HUES64 (cell line): Measurements from ENCODE around the gene PTPRF.
"Not testable (repeated sequence)": the region's sequence is repeated elsewhere in the genome, so short reads cannot be mapped to it uniquely, and the experiment has no call there.

Experiments
- H3K27ac ChIP-seq: 2 replicates; pipeline ENCODE4 v1.7.0; 2013; ENCODE audit warnings: low read depth, low read length, inconsistent platforms
- H3K27me3 ChIP-seq: 2 replicates; pipeline ENCODE4 v1.6.1; 2013; ENCODE audit warnings: mild to moderate bottlenecking, low read length; ENCODE audit not compliant: insufficient read depth
- H3K36me3 ChIP-seq: 2 replicates; pipeline ENCODE4 v1.6.1; 2013; ENCODE audit warnings: mild to moderate bottlenecking, low read length; ENCODE audit not compliant: insufficient read depth
- H3K4me1 ChIP-seq: 2 replicates; pipeline ENCODE4 v1.6.1; 2013; ENCODE audit warnings: mild to moderate bottlenecking, low read length, moderate library complexity; ENCODE audit not compliant: insufficient read depth
- H3K4me3 ChIP-seq: 2 replicates; pipeline ENCODE4 v1.5.1; 2013; ENCODE audit warnings: mild to moderate bottlenecking, low read length, moderate library complexity
- H3K9ac ChIP-seq: 2 replicates; pipeline ENCODE4 v1.6.1; 2013; ENCODE audit warnings: mild to moderate bottlenecking, low read depth, low read length
- H3K9me3 ChIP-seq: 2 replicates; pipeline ENCODE4 v1.6.1; 2013; ENCODE audit warnings: low read depth, low read length; ENCODE audit not compliant: insufficient read depth
- WGBS: fragments of 150-250, 120-280 bp; methylation state at CpG from one replicate; pipeline ENCODE4 v1.1.7; 2013; ENCODE audit warnings: missing lambda C conversion rate; 5-methylcytosine and 5-hydroxymethylcytosine counted together

PTPRF gene

DNA sequence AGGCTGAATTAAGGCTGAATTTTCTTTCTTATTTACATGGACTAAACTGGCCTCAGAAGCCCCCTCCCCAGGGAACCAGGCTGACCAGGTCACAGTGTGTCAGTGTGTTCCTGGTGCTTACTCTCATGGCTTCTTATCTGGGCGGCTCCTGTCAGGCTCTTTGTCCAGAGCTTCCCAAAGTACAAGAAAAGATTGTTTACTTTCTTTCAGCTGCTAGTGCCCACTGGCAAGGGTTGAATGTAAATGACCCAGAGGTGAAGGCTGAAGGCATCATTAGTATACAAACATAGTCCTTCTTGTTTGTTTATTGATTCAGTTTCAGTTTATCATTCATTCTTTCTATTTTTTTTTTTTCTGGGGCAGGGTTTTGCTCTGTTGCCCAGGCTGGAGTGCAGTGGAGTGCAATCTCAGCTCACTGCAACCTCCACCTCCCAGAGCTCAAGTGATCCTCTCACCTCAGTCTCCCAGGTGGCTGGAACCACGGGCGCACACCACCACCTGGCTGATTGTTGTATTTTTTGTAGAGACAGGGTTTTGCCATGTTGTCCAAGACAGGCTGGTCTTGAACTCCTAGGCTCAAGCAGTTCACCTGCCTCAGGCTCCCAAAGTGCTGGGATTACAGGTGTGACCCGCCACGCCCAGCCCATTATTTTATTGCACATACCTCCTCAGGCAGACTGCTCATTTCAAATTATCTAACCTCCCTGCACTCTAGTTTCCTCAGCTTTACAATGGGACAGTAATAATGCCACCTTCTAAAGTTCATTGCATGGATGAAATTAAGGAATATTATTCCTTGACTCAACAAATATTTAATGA is 109.5 kb downstream of the PTPRF start:
- 85% methylated on average over 5 of the region's 5 CpGs for WGBS

DNA sequence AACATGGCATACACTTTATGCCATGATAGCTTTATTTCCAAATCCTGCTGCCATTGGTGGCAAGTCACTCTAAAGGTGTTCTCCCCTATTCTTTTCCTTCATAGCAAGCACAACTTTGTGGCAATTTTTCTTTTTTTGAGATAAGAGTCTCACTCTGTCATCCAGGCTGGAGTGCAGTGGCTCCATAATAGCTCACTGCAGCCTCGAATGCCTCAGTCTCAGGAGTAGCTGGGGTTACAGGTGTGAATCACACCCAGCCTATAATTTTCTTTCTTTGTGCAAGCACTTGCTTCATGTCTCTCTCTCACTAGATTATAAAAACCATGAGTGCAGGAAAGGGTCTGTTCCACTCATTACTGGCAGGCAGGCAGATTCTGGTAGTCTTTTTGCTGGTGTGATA is 113.9 kb downstream of the PTPRF start:
- no peaks in the 10 kb centered on the region for H3K27me3 ChIP-seq
- no peak overlapping the region for H3K4me3 ChIP-seq
- no peaks in the 10 kb centered on the region for H3K36me3 ChIP-seq
- no peak overlapping the region for H3K9ac ChIP-seq
- H3K9me3 ChIP-seq: no peaks in the 10 kb centered on the region
- H3K4me1 ChIP-seq: no peaks in the 10 kb centered on the region
- 71% methylated on average over 1 of the region's 1 CpG for WGBS
- H3K27ac ChIP-seq: no peak overlapping the region

More for the DNA sequence above, 109.5 kb downstream of the PTPRF start:
- Histone ChIP-seq H3K27ac (no peak overlapping the region), H3K4me3 (no peak overlapping the region), H3K9me3 (no peaks in the 10 kb centered on the region), H3K27me3 (no peaks in the 10 kb centered on the region), H3K36me3 (no peaks in the 10 kb centered on the region), H3K4me1 (no peaks in the 10 kb centered on the region), H3K9ac (no peak overlapping the region)

DNA sequence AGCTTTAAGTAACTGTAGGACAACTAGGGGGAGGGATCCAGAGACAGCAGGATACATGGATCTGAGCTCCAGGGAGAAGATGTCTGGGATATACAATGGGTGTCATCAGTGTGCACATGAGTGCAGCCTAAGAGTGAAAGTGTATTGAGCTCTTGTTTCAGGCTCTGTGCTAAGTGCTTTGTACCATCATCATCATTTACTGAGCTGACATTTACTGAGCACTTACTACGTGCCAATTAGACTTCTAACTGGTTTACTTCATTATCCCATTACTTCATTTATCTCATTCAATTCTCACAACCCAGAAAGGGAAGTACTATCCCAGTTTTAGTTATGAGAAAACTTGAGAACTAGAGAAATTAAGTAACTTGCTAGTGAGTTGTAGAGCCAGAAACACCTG is 114.8 kb downstream of the PTPRF start:
- no peaks in the 10 kb centered on the region for H3K36me3 ChIP-seq
- 97% methylated on average over 1 of the region's 1 CpG for WGBS
- no peak overlapping the region for H3K4me3 ChIP-seq
- H3K9me3 ChIP-seq: no peaks in the 10 kb centered on the region
- no peak overlapping the region for H3K9ac ChIP-seq
- H3K4me1 ChIP-seq: no peaks in the 10 kb centered on the region
- no peak overlapping the region for H3K27ac ChIP-seq
- H3K27me3 ChIP-seq: no peaks in the 10 kb centered on the region

DNA sequence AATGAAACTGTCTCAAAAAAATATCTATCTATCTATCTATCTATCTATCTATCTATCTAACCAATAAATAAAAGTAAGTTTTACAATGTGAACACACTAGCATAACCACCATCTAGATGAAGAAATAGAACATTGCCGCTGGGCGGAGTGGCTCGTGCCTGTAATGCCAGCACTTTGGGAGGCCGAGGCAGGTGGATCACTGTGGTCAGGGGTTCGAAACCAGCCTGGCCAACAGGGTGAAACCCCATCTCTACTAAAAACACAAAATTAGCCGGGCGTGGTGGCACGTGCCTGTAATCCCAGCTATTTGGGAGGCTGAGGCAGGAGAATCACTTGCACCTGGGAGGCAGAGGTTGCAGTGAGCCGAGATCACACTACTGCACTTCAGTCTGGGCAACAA is 116.6 kb downstream of the PTPRF start:
- WGBS: 87% methylated on average over 9 of the region's 9 CpGs
- not testable (repeated sequence) for H3K4me3 ChIP-seq, H3K27me3 ChIP-seq, H3K36me3 ChIP-seq, H3K4me1 ChIP-seq, H3K9ac ChIP-seq, H3K27ac ChIP-seq, H3K9me3 ChIP-seq

DNA sequence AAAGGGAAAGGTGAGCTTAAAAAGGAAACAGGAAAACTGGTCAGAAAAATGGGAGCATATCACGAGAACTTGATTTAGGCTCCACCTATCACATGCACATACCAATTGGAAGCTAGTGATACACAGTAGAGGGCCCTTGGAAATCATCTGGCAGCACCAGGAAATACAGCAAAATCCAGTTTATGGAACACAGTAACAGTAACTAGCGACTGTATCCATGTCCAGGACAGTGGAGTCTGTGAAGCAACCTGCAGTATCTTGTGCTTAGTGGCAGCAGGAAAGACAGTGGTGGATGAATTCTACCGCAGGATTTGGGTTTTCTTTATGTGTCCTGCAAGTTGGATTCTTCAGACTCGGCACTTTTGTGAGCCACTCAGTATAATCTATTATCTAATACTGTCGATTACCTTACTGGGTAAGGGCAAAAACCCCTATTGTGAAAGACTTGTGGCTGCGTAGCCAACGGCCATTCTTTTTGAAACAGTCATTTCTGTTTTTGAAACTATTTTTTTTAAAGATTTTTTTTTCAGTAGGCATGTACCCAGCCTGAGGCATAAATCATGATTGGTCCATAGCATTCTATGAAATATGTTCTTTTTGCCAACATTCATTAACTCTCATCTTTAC is 117.7 kb downstream of the PTPRF start:
- Histone ChIP-seq H3K9ac (no peak overlapping the region), H3K36me3 (0 out of 2 replicates have a peak, but pooled peaks cover under 1% of the 10 kb centered on the region)
- WGBS: 92% methylated on average over 7 of the region's 7 CpGs

DNA sequence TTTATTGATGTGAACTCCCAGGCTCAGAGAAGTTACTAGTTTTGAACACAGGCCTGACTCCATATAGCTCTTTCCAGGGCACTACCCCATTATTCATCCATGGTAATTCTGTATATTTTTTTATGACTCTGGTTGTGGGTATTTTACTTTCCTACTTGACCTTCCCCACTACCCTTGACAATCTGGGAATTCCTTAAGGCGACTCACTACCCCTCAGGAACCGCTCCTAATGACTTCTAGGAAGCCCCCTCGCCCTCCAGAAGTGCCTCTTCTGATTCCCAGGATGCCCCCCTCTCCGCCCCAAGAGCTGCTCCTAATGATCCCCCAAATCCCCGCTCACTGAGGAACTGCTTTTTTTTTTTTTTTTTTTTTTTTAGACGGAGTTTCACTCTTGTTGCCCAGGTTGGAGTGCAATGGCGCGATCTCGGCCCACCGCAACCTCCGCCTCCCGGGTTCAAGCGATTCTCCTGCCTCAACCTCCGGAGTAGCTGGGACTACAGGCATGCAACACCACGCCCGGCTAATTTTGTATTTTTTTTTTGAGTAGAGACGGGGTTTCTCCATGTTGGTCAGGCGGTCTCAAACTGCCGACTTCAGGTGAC is 118.3 kb downstream of the PTPRF start:
- peak overlapping the region; percentile 66 for H3K9ac ChIP-seq
- peaks cover 7% of the 10 kb centered on the region for H3K36me3 ChIP-seq
- peaks cover 21% of the 10 kb centered on the region for H3K4me1 ChIP-seq
- peak overlapping the region; percentile 57; the same call in 1 of the 2 replicates for H3K27ac ChIP-seq
- no peaks in the 10 kb centered on the region for H3K9me3 ChIP-seq
- 48% methylated on average over 19 of the region's 19 CpGs for WGBS
- peak overlapping the region; percentile 96 for H3K4me3 ChIP-seq
- H3K27me3 ChIP-seq: no peaks in the 10 kb centered on the region

More for the DNA sequence above, 117.7 kb downstream of the PTPRF start:
- no peaks in the 10 kb centered on the region for H3K27me3 ChIP-seq
- H3K4me1 ChIP-seq: peaks cover 15% of the 10 kb centered on the region
- no peak overlapping the region for H3K27ac ChIP-seq
- H3K4me3 ChIP-seq: peak overlapping the region; percentile 96; the same call in 1 of the 2 replicates
- no peaks in the 10 kb centered on the region for H3K9me3 ChIP-seq

DNA sequence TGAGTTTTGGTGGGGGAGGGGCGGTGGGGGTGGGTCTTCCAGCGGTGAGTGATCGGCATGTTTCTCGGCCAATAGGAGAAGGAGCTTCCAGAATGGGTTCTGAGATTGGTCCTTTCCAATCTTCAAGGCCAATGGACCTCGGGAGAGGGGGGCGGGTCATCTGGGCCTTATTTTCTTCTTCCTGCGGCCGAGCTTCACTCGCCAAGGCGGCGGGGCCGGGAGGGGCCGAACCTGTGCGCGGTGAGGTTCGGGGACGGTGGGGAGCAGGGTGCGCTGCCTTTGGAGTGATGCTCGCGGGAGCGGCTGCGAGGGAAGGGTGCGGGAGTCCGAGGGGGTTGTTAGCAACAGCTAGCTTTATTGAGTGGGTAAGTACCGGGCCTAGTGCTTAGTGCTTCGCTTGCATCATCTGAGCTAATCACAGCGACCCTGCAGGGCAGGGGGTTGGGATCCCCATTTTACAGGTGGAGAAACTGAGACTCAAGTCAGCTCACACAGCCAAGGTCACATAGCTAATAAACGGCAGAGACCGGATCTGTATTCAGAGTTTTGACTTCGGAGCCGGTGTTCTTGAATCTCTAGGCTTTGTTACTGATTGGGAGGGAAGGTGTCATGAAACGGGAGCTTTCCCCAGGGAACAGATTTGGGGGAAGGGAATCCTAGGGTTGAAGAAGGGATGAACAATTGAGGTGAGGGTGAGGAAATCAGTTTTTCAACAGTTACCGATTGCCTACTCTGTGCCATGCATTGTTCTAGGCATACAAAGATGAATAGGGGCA is 119.8 kb downstream of the PTPRF start:
- H3K4me3 ChIP-seq: peak overlapping the region; percentile 96
- peaks cover 26% of the 10 kb centered on the region for H3K4me1 ChIP-seq
- WGBS: under 1% methylated on average over 33 of the region's 33 CpGs
- peak overlapping the region; percentile 96 for H3K27ac ChIP-seq
- no peaks in the 10 kb centered on the region for H3K9me3 ChIP-seq
- H3K27me3 ChIP-seq: no peaks in the 10 kb centered on the region
- H3K9ac ChIP-seq: peak overlapping the region; percentile 85
- peaks cover 22% of the 10 kb centered on the region for H3K36me3 ChIP-seq

DNA sequence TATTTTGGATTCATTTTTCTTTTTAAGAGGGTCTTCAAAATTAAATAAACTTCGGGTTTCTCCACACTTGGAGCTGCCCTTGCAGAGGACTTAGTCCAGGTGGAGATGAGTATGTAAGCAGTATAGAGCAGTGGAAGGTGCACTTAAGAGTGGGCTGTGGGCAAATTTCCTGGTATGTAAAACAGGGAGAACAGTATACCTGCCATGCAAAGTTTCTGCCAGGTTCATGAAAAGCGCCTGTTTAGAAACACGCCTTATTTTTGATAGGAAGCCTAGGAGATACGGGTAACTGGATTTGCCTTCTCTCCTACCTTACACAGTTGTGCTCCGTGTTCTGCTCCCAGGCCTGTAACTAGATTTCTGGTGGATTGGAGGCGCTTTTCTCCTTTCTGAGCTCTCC is 120.5 kb downstream of the PTPRF start:
- H3K9ac ChIP-seq: peak overlapping the region; percentile 84
- no peaks in the 10 kb centered on the region for H3K9me3 ChIP-seq
- peaks cover 29% of the 10 kb centered on the region for H3K36me3 ChIP-seq
- peaks cover 26% of the 10 kb centered on the region for H3K4me1 ChIP-seq
- H3K27me3 ChIP-seq: no peaks in the 10 kb centered on the region
- peak overlapping the region; percentile 36; the same call in 1 of the 2 replicates for H3K27ac ChIP-seq
- H3K4me3 ChIP-seq: peak overlapping the region; percentile 96
- WGBS: 43% methylated on average over 6 of the region's 6 CpGs

DNA sequence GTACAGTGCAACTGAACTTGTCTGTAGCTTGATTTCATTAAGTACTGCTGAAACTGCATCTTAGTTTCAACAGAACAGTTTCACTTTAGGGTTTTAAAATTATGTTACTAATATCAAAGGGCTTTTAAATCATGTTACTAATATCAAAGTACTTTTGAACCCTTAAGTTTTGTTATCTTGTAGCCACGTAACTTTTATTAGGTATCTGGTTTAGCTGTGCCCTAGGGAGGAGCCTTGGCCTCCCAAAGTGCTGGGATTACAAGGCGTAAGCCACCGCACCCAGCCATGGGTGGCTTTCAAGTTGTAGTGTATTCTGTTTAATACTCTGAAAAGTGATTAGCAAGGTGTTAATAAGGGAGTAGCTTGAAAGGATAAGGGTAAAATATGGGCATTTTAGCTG is 121.2 kb downstream of the PTPRF start:
- no peaks in the 10 kb centered on the region for H3K27me3 ChIP-seq
- peak overlapping the region; percentile 96 for H3K4me3 ChIP-seq
- 67% methylated on average over 3 of the region's 3 CpGs for WGBS
- peak overlapping the region; percentile 39; the same call in 1 of the 2 replicates for H3K27ac ChIP-seq
- H3K9me3 ChIP-seq: no peaks in the 10 kb centered on the region
- H3K4me1 ChIP-seq: peaks cover 26% of the 10 kb centered on the region
- H3K36me3 ChIP-seq: peaks cover 36% of the 10 kb centered on the region
- H3K9ac ChIP-seq: peak overlapping the region; percentile 12; the same call in 1 of the 2 replicates

DNA sequence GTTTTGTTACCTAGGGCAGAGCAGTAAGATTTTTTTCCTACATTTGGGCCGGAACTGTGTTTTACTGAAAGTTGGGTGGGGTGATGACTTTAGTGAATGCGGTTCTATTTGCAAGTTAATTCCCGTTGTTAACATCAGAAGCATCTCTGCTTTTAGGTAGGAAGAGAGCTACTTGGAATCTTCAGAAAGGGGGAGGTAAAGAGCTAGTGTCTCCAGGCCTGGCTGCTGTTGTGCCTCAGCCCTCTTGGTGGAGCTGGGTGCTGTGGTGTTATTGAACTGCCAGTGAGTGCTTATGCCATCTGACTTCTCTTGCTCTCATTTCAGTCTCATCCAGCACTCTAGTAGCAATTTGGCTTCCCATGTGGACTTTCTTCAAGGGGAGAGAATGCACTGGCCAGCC is 122.7 kb downstream of the PTPRF start:
- Histone ChIP-seq H3K9me3 (no peaks in the 10 kb centered on the region), H3K9ac (0 out of 2 replicates have a peak overlapping the region, but pooled peaks have one; percentile 32), H3K4me3 (peak overlapping the region; percentile 34), H3K36me3 (peaks cover 48% of the 10 kb centered on the region), H3K4me1 (peaks cover 26% of the 10 kb centered on the region), H3K27me3 (no peaks in the 10 kb centered on the region), H3K27ac (peak overlapping the region; percentile 83; the same call in 1 of the 2 replicates)
- 5% methylated on average over 3 of the region's 3 CpGs for WGBS
